K562 (cell line): ENCODE data around the gene ITPR1. TPM values are rescaled to one million over a fixed set of nuclear protein-coding genes. Genes with fewer than 3 reads are reported as not detected.

Source experiments
- ATAC-seq: fragments of 200-7000 bp; cut with Tn5 transposase; 3 replicates; pipeline ENCODE4 v1.9.1; 2020; ENCODE audit warnings: moderate library complexity
- BruUV-seq: library from RNA; stranded (reverse); fragments of 400-500 nt; replicated peaks from 2 replicates; lab custom pipeline; 2021; lab: Mats Ljungman, UMichigan
- CTCF ChIA-PET: fragments of 300-600 bp; formaldehyde crosslinking; extraction: SDS; loops from one replicate; lab custom pipeline; 2021; ENCODE audit warnings: low intra/inter-chr PET ratio; lab: Yijun Ruan, JAX
- POLR2A ChIA-PET: fragments of 300-600, 350-650 bp; sonication (Branson Sonifier 250); formaldehyde crosslinking; extraction: SDS; loops from one replicate; lab custom pipeline; 2021; ENCODE audit warnings: antibody characterized with exemption, inconsistent platforms; lab: Yijun Ruan, JAX
- DNase-seq, 4 experiments: peaks; one replicate each; pipeline versions ENCODE4 v3.0.0 to v3.0.0-alpha.2; 2011 to 2018; ENCODE audit warnings: low spot score in 3 of 4, mixed read lengths in 3 of 4; ENCODE audit errors: extremely low read depth in 1 of 4
- FAIRE-seq: peaks from 2 replicates; lab custom pipeline; 2011; peaks lifted over from hg19 to GRCh38; lab: Jason Lieb, UNC
- H2AFZ ChIP-seq: 2 replicates; pipeline ENCODE4 v1.6.0; 2011; ENCODE audit warnings: low read depth, low read length, control low read depth, inconsistent platforms
- H3K27ac ChIP-seq: fragments of 200-600 bp; 3 replicates; pipeline ENCODE4 v1.8.0; 2011; ENCODE audit warnings: low read depth, mild to moderate bottlenecking, control low read depth, inconsistent platforms, low read length, moderate library complexity, mixed read lengths; ENCODE audit errors: extremely low read depth
- H3K27me3 ChIP-seq, 2 experiments: fragments of 300-600 bp in 1 of 2; 2 replicates in 1 of 2; 3 replicates in 1 of 2; pipeline versions ENCODE4 v1.6.0 to v1.8.0; 2011; ENCODE audit warnings: inconsistent platforms in 2 of 2, low read length in 2 of 2, mild to moderate bottlenecking in 1 of 2, mixed read lengths in 1 of 2, moderate library complexity in 1 of 2; ENCODE audit not compliant: control insufficient read depth in 2 of 2, insufficient read depth in 2 of 2
- H3K36me3 ChIP-seq: fragments of 300-600 bp; 3 replicates; pipeline ENCODE4 v1.8.0; 2011; ENCODE audit warnings: mild to moderate bottlenecking, low read length, inconsistent platforms; ENCODE audit not compliant: control insufficient read depth, insufficient read depth
- H3K4me1 ChIP-seq, 2 experiments: fragments of 200-600 bp in 1 of 2; replicated peaks in 1 of 2; 2 replicates in 1 of 2; 3 replicates in 1 of 2; pipeline versions ENCODE4 v1.5.1 to v1.8.0; 2011; ENCODE audit warnings: inconsistent platforms in 2 of 2, low read length in 2 of 2, mild to moderate bottlenecking in 1 of 2, mixed read lengths in 1 of 2, moderate library complexity in 1 of 2; ENCODE audit not compliant: control insufficient read depth in 2 of 2, insufficient read depth in 2 of 2
- H3K4me2 ChIP-seq: 2 replicates; pipeline ENCODE4 v1.6.1; 2011; ENCODE audit warnings: low read length, control low read depth, inconsistent platforms, mixed read lengths; ENCODE audit not compliant: insufficient read depth
- H3K4me3 ChIP-seq: fragments of 200-600 bp; sonication (generic), shearing (Covaris generic); 2 replicates; pipeline ENCODE4 v1.5.1; 2016; ENCODE audit warnings: control low read depth, inconsistent platforms
- H3K79me2 ChIP-seq: fragments of 200-600 bp; 3 replicates; pipeline ENCODE4 v1.8.0; 2011; ENCODE audit warnings: low read length, inconsistent platforms; ENCODE audit not compliant: control insufficient read depth, insufficient read depth
- H3K9ac ChIP-seq, 2 experiments: 2 replicates each; pipeline versions ENCODE4 v1.6.0 to v1.6.1; 2011; ENCODE audit warnings: low read depth in 2 of 2, low read length in 2 of 2, control low read depth in 1 of 2, inconsistent platforms in 1 of 2, mild to moderate bottlenecking in 1 of 2, mixed read lengths in 1 of 2; ENCODE audit not compliant: insufficient read depth in 1 of 2
- H3K9me1 ChIP-seq: one replicate; pipeline ENCODE4 v1.6.0; 2011; ENCODE audit warnings: inconsistent platforms, mild to moderate bottlenecking, low read length, moderate library complexity; ENCODE audit not compliant: control insufficient read depth, insufficient read depth
- H3K9me3 ChIP-seq: replicated peaks from 2 replicates; pipeline ENCODE4 v1.5.1; 2011; ENCODE audit warnings: low read depth, low read length, inconsistent platforms; ENCODE audit not compliant: control insufficient read depth, insufficient read depth
- H4K20me1 ChIP-seq: replicated peaks from 2 replicates; pipeline ENCODE4 v1.6.1; 2011; ENCODE audit warnings: low read length, inconsistent platforms, mixed read lengths; ENCODE audit not compliant: control insufficient read depth, insufficient read depth
- C11orf30 ChIP-seq: fragments of 450-650 bp; IDR thresholded peaks from 2 replicates; pipeline ENCODE4 v1.6.1; 2016; ENCODE audit warnings: low read depth, mild to moderate bottlenecking
- GTF2E2 ChIP-seq: fragments of 200-800 bp; sonication (Bioruptor generic); IDR thresholded peaks from 2 replicates; pipeline ENCODE4 v1.6.1; 2016; ENCODE audit warnings: missing genetic modification characterization, missing compliant biosample characterization
- NFIX ChIP-seq: fragments of 250-450 bp; sonication (Bioruptor Pico); IDR thresholded peaks from 2 replicates; pipeline ENCODE4 v1.4.0; 2020; ENCODE audit warnings: low read depth, mild to moderate bottlenecking, moderate library complexity
- SNIP1 ChIP-seq: fragments of 450-650 bp; IDR thresholded peaks from 2 replicates; pipeline ENCODE4 v1.7.1; 2017; ENCODE audit warnings: low read depth, mild to moderate bottlenecking
- STAT5A ChIP-seq: IDR thresholded peaks from 2 replicates; pipeline ENCODE4 v1.6.1; 2012; ENCODE audit warnings: low read length, inconsistent platforms, borderline replicate concordance
- ZNF175 ChIP-seq: fragments of 200-800 bp; sonication (Bioruptor generic); IDR thresholded peaks from 2 replicates; pipeline ENCODE4 v1.6.1; 2016; ENCODE audit warnings: low read depth, mild to moderate bottlenecking, missing genetic modification characterization, missing compliant biosample characterization
- ZNF316 ChIP-seq: fragments of 450-650 bp; IDR thresholded peaks from 2 replicates; pipeline ENCODE4 v1.6.1; 2016
- WGBS: fragments of 100-300 bp; shearing (Covaris generic); methylation state at CpG from one replicate; pipeline ENCODE4 v1.1.6; 2016; ENCODE audit warnings: low coverage, mixed read lengths; ENCODE audit not compliant: insufficient coverage; ENCODE audit errors: missing lambda C conversion rate; 5-methylcytosine and 5-hydroxymethylcytosine counted together
- in situ Hi-C: fragments of 300-500 bp; cut with MboI; formaldehyde crosslinking; loops from 4 replicates; pipeline ENCODE4 v1.15.0; 2018; ENCODE audit warnings: inconsistent platforms, mixed read lengths
- intact Hi-C: fragments of 100-400 bp; cut with micrococcal nuclease; formaldehyde crosslinking; loops from 2 replicates; pipeline ENCODE4 v1.14.2; 2022
- polyA plus RNA-seq, 8 experiments: library from polyadenylated mRNA; depleted of rRNA in 4 of 8; stranded (reverse) in 5 of 8; unstranded in 3 of 8; fragments of >200 nt; fragmentation: Nextera tagmentation in 2 of 8; fragmentation: Illumina TruSeq in 1 of 8; extraction: Ambion mirVana in 2 of 8; extraction: Trizol in 1 of 8; gene quantifications; 2 replicates each; pipeline versions ENCODE4 v1.2.1 to v1.2.3, GENCODE V29; 2011 to 2014; ENCODE audit warnings: inconsistent platforms in 1 of 8, missing spikeins in 1 of 8
- total RNA-seq, 7 experiments: library from RNA; depleted of rRNA in 6 of 7; stranded (reverse); fragments of >200 nt in 6 of 7; fragmentation: Illumina TruSeq in 2 of 7; extraction: Trizol in 2 of 7; gene quantifications; 2 replicates each; pipeline versions ENCODE4 v1.2.1 to v1.2.3, GENCODE V29; 2011 to 2021; ENCODE audit warnings: low replicate concordance in 1 of 7
- TF ChIP-seq, protein P1 (sequence below), 3 experiments: fragments of 200-800 bp in 1 of 3; sonication (Bioruptor generic) in 1 of 3; sonication (generic) in 1 of 3; formaldehyde crosslinking in 1 of 3; IDR thresholded peaks; 2 replicates each; pipeline versions ENCODE4 v1.6.1 to v1.8.0; 2016 to 2022; ENCODE audit warnings: mild to moderate bottlenecking in 2 of 3, missing compliant biosample characterization in 2 of 3, missing genetic modification characterization in 2 of 3, missing genetic modification reagents in 1 of 3

Gene ITPR1
- total and polyA plus RNA-seq, 9 of the 15 experiments (the other 6 are each of a cell fraction or from before 2014, with no cell fraction given) = 22.4 to 40.0 (median 27.4) TPM

GRCh38 chr3:4741106-4741403, 247.9 kb downstream of the ITPR1 start:
- Histone ChIP-seq H3K36me3 (no peaks in the 10 kb centered on the region; the same call in 2 of the 3 replicates), H3K9me1 (no peaks in the 10 kb centered on the region), H3K9me3 (no peaks in the 10 kb centered on the region), H3K4me2 (peak overlapping the region; percentile 65), H3K4me3 (no peak overlapping the region), H4K20me1 (no peaks in the 10 kb centered on the region), H3K27me3 (no peaks in the 10 kb centered on the region), H3K4me1 (peaks cover 44 to 69% of the 10 kb centered on the region in 2 experiments), H3K9ac (peak overlapping the region in 1 of 2 experiments; percentile 52; a peak in 2 of 4 replicates), H3K27ac (peak overlapping the region; percentile 89), H2AFZ (peak overlapping the region; percentile 70), H3K79me2 (no peaks in the 10 kb centered on the region)
- no TSS peak for BruUV-seq
- ChIA-PET CTCF (no interaction called here), POLR2A (interaction anchor here (0.6 to 1.1 kb wide), 3 partner anchors 11 to 596 kb away, joined by 3 to 8 read pairs (median 5); no protein-coding TSS in a partner anchor)
- intact Hi-C loops = loop anchor here (2.0 to 5.0 kb wide), 3 partner anchors 18 to 161 kb away; no protein-coding TSS in a partner anchor
- TF ChIP-seq NFIX (CRISPR knock-in tag) (no peak), GTF2E2 (tag) (peak; percentile 74; the same call in 1 of the 2 replicates), ZNF316 (peak; percentile 79), STAT5A (no peak), C11orf30 (peak; percentile 50; the same call in 1 of the 2 replicates), SNIP1 (peak; percentile 12; the same call in 1 of the 2 replicates), ZNF175 (peak; percentile 3; the same call in 1 of the 2 replicates)
- TF ChIP-seq, protein P1, sequence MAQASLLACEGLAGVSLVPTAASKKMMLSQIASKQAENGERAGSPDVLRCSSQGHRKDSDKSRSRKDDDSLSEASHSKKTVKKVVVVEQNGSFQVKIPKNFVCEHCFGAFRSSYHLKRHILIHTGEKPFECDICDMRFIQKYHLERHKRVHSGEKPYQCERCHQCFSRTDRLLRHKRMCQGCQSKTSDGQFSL (CRISPR knock-in tag; IDR thresholded peaks at IDR 0.05) = no peak
- TF ChIP-seq, protein P1 (tag; IDR thresholded peaks at IDR 0.05) = peak in 1 of 2 experiments; percentile 4; a peak in 1 of 4 replicates
- in situ Hi-C loops = no loop called here
- no peak for FAIRE-seq
- WGBS = 22% methylated on average over 3 of the region's 3 CpGs
- DNase-seq = peak in 2 of 4 experiments; percentile 39 to 41
- no peak for ATAC-seq
